GM21515 (cell line): ENCODE results near the gene ANO5.

Experiments
- ATAC-seq: cut with Tn5 transposase; IDR thresholded peaks from one replicate; pipeline ENCODE4 v1.9.1; 2021; ENCODE audit not compliant: unreplicated experiment

ANO5 gene

GRCh38 chr11:22192642-22193347, at the start of gene ANO5:
ANO5 (plus strand) TSS chr11:22193085; CDS start chr11:22193493, 408 bp downstream.
- peak; percentile 46 for ATAC-seq

GRCh38 chr11:22151649-22152197, 41.2 kb upstream of the ANO5 start:
- ATAC-seq = no peak

- no peak for ATAC-seq
Measured at GRCh38 chr11:22157531-22157930, 35.4 kb upstream of the ANO5 start.

GRCh38 chr11:22161489-22161888, 31.4 kb upstream of the ANO5 start:
- ATAC-seq = no peak

- no peak for ATAC-seq
Measured at GRCh38 chr11:22162756-22163155, 30.1 kb upstream of the ANO5 start.

GRCh38 chr11:22163394-22163797, 29.5 kb upstream of the ANO5 start:
- ATAC-seq = peak; percentile 86

GRCh38 chr11:22165087-22165486, 27.8 kb upstream of the ANO5 start:
- no peak for ATAC-seq

- ATAC-seq = no peak
Measured at GRCh38 chr11:22165759-22166513, 26.9 kb upstream of the ANO5 start.

- ATAC-seq = no peak
Measured at GRCh38 chr11:22169833-22170232, 23.1 kb upstream of the ANO5 start.

GRCh38 chr11:22173532-22173931, 19.4 kb upstream of the ANO5 start:
- ATAC-seq = no peak

- ATAC-seq = no peak
Measured at GRCh38 chr11:22177186-22177585, 15.7 kb upstream of the ANO5 start.

GRCh38 chr11:22179626-22180025, 13.3 kb upstream of the ANO5 start:
- no peak for ATAC-seq

- ATAC-seq = no peak
Measured at GRCh38 chr11:22180131-22180530, 12.8 kb upstream of the ANO5 start.

GRCh38 chr11:22189660-22190059, 3.2 kb upstream of the ANO5 start:
- ATAC-seq = no peak

- ATAC-seq = peak; percentile 40
Measured at GRCh38 chr11:22190827-22191463, 1.9 kb upstream of the ANO5 start.

GRCh38 chr11:22192289-22192641, 620 bp upstream of the ANO5 start:
- no peak for ATAC-seq

- ATAC-seq = peak; percentile 40
Measured at GRCh38 chr11:22193348-22194051, 615 bp downstream of the ANO5 start.

- no peak for ATAC-seq
Measured at GRCh38 chr11:22194306-22194705, 1.4 kb downstream of the ANO5 start.

GRCh38 chr11:22194907-22195306, 2.0 kb downstream of the ANO5 start:
- ATAC-seq = no peak

GRCh38 chr11:22197139-22198005, 4.5 kb downstream of the ANO5 start:
- ATAC-seq = no peak
